A673 (cell line): ENCODE results near the gene C17orf100. TPM values are rescaled to one million over a fixed set of nuclear protein-coding genes. Genes with fewer than 3 reads are reported as not detected.

ENCODE experiments used
- BruUV-seq: library from RNA; stranded (reverse); fragments of 400-500 nt; replicated peaks from 2 replicates; lab custom pipeline; 2021; lab: Mats Ljungman, UMichigan
- CTCF ChIA-PET: fragments of 300-600 bp; sonication (Branson Sonifier 250); formaldehyde crosslinking; loops from one replicate; lab custom pipeline; 2022; ENCODE audit warnings: antibody characterized with exemption; lab: Charles Lee
- POLR2A ChIA-PET: fragments of 300-600 bp; sonication (Branson Sonifier 250); formaldehyde crosslinking; loops from one replicate; lab custom pipeline; 2022; ENCODE audit warnings: antibody characterized with exemption; ENCODE audit not compliant: low non-redundant PET; lab: Charles Lee
- DNase-seq: peaks from one replicate; pipeline ENCODE4 v3.0.0-alpha.2; 2015; ENCODE audit warnings: low spot score
- H3K27ac ChIP-seq: fragments of 200-600 bp; sonication (generic); 2 replicates; pipeline ENCODE4 v1.5.1; 2016; ENCODE audit warnings: mixed run types, low read depth, mild to moderate bottlenecking, mixed read lengths, antibody characterized with exemption, low read length; ENCODE audit not compliant: poor library complexity, severe bottlenecking
- H3K27me3 ChIP-seq: fragments of 200-600 bp; sonication (generic); replicated peaks from 2 replicates; pipeline ENCODE4 v1.6.1; 2017; ENCODE audit warnings: mixed run types, low read depth, mild to moderate bottlenecking, mixed read lengths, antibody characterized with exemption, low read length; ENCODE audit not compliant: insufficient read depth, poor library complexity
- H3K36me3 ChIP-seq: fragments of 200-600 bp; sonication (generic); 2 replicates; pipeline ENCODE4 v1.6.1; 2016; ENCODE audit warnings: mixed run types, mild to moderate bottlenecking, mixed read lengths, antibody characterized with exemption, low read length; ENCODE audit not compliant: insufficient read depth, poor library complexity, severe bottlenecking
- H3K4me1 ChIP-seq: fragments of 200-600 bp; sonication (generic); 2 replicates; pipeline ENCODE4 v1.6.1; 2017; ENCODE audit warnings: mixed run types, mild to moderate bottlenecking, mixed read lengths, antibody characterized with exemption, low read length; ENCODE audit not compliant: insufficient read depth, poor library complexity, severe bottlenecking
- H3K4me3 ChIP-seq: fragments of 200-600 bp; sonication (generic); 2 replicates; pipeline ENCODE4 v1.5.1; 2016; ENCODE audit warnings: low read depth, mixed run types, mild to moderate bottlenecking, mixed read lengths, low read length; ENCODE audit not compliant: poor library complexity, severe bottlenecking
- H3K9me3 ChIP-seq: fragments of 200-600 bp; sonication (generic); 2 replicates; pipeline ENCODE4 v1.6.1; 2016; ENCODE audit warnings: mixed run types, low read depth, mild to moderate bottlenecking, mixed read lengths, antibody characterized with exemption, low read length; ENCODE audit not compliant: poor library complexity, severe bottlenecking
- EZH2 ChIP-seq: fragments of 200-600 bp; sonication (generic); IDR thresholded peaks from 2 replicates; pipeline ENCODE4 v1.6.1; 2017; ENCODE audit warnings: borderline replicate concordance, low read depth, mild to moderate bottlenecking, mixed read lengths, antibody characterized with exemption, low read length; ENCODE audit not compliant: poor library complexity, severe bottlenecking
- intact Hi-C: fragments of 100-400 bp; cut with micrococcal nuclease; formaldehyde crosslinking; loops from one replicate; pipeline ENCODE4 v1.10.0; 2022; ENCODE audit not compliant: unreplicated experiment
- total RNA-seq: library from RNA; stranded (reverse); gene quantifications from 2 replicates; pipeline ENCODE4 v1.2.3, GENCODE V29; 2021
- TF ChIP-seq, protein P1 (sequence below): fragments of 300-800, 200-600 bp; sonication (generic); conservative IDR thresholded peaks from 2 replicates; pipeline ENCODE4 v1.5.1; 2017; ENCODE audit warnings: low read depth, mild to moderate bottlenecking, antibody characterized with exemption, low read length, moderate library complexity, mixed read lengths

The C17orf100 gene
- total RNA-seq, 1 experiment from 2014 or later, result 3.1 TPM

DNA sequence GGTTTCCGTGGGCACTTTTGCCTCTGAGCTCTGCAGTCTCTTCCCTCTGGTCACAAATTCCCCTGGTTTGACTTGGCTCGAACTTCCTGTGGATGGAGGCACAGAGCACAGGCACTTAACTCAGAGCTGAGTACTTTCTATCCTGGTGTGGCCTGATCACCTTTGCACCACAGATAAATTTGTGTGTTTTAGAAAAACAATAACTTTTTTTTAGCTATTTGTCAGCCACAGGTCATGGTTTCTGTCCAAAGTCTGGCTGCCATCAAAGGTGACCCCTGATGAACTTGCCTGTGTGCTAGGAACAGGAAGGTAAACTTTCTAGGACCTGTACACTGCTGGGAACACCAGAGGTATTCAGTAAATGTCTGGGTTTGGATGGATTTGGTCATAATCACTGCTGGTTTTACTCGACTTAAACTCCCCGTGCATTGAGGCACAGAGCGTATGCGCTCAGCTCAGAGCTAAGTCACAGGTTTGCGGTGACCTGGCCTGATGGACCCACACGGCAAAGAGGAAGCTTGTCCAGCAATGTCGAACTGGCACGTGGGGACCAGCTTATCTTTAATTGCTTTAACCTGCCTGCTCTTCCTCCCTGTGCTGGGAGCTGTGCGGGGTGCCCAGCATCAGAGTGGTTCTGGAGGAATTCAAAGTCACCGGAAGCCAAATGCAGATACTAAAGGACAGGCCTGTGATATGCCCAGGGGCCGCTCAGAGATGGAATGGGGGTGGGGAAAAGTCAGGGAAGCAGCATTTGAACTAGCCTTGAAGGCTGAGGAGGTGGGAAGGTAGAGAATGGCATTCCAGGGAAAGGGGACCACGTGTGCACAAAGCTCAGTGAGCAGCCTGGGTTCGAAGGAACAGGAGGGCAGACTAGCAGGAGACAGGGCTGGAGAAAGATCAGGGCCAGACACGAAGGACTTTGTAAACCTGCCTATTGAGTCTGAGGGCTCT, 48.7 kb downstream of the C17orf100 start:
- no TSS peak for BruUV-seq
- Histone ChIP-seq H3K27ac (no peak overlapping the region), H3K4me3 (no peak overlapping the region), H3K27me3 (no peaks in the 10 kb centered on the region), H3K4me1 (no peaks in the 10 kb centered on the region), H3K36me3 (no peaks in the 10 kb centered on the region), H3K9me3 (no peaks in the 10 kb centered on the region)
- TF ChIP-seq EZH2, result no peak
- TF ChIP-seq, protein P1, sequence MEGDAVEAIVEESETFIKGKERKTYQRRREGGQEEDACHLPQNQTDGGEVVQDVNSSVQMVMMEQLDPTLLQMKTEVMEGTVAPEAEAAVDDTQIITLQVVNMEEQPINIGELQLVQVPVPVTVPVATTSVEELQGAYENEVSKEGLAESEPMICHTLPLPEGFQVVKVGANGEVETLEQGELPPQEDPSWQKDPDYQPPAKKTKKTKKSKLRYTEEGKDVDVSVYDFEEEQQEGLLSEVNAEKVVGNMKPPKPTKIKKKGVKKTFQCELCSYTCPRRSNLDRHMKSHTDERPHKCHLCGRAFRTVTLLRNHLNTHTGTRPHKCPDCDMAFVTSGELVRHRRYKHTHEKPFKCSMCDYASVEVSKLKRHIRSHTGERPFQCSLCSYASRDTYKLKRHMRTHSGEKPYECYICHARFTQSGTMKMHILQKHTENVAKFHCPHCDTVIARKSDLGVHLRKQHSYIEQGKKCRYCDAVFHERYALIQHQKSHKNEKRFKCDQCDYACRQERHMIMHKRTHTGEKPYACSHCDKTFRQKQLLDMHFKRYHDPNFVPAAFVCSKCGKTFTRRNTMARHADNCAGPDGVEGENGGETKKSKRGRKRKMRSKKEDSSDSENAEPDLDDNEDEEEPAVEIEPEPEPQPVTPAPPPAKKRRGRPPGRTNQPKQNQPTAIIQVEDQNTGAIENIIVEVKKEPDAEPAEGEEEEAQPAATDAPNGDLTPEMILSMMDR, result no peak
- no peak for DNase-seq
- CTCF ChIA-PET, result interaction anchor here (0.6 kb wide), 1 partner anchor 257 kb away, joined by 4 read pairs; no protein-coding TSS in a partner anchor
- POLR2A ChIA-PET, result no interaction called here
- intact Hi-C loops, result no loop called here

DNA sequence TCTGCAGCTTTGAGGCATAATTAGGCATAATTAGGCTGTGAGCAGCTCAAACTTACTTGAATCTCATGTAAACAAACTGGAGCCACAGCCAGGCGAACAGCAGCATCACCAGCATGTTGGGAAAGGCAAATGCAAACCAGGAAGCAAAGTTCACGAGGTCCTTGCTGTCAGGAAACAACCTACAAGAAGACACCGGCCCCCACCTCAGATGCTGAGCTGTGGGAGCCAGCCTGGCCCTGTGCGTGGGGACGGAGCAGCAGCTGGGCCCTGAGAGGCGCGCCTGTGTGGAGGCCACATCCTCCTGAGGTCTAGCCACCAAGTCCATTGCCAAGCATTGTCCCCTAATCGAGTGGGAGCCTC, 49.4 kb downstream of the C17orf100 start:
- no peak for TF ChIP-seq EZH2
- TF ChIP-seq, protein P1, result no peak
- Histone ChIP-seq H3K4me1 (no peaks in the 10 kb centered on the region), H3K9me3 (no peaks in the 10 kb centered on the region), H3K4me3 (no peak overlapping the region), H3K27me3 (no peaks in the 10 kb centered on the region), H3K27ac (no peak overlapping the region), H3K36me3 (no peaks in the 10 kb centered on the region)
- CTCF ChIA-PET, result no interaction called here
- DNase-seq, result no peak
- intact Hi-C loops, result no loop called here
- no TSS peak for BruUV-seq
- POLR2A ChIA-PET, result no interaction called here

DNA sequence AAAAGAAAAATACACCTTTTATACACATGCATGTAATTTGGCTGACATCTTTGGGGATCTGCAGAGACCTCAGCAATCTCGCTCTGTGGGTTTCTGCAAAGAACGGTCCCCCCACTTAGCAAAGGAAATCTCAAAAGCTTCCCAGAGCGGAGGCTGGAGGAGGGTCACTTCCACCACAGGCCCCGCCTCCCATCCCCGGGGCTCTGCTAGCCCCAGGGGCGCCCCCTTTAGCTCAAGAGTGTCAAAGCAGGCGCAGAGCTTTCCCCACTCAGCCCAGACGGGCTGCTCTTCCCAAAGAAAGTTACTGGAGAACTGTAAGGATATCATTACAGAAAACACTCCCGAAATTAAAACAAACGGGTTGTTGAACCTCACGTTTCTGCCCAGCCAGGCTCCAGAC, 50.2 kb downstream of the C17orf100 start:
- no peak overlapping the region for H3K27ac ChIP-seq
- no peak overlapping the region for H3K4me3 ChIP-seq
- no peaks in the 10 kb centered on the region for H3K9me3 ChIP-seq
- intact Hi-C loops, result no loop called here
- ChIA-PET POLR2A (interaction anchor here (0.6 kb wide), 1 partner anchor 32 kb away, joined by 4 read pairs; no protein-coding TSS in a partner anchor), CTCF (interaction anchor here (0.6 to 1.0 kb wide), 3 partner anchors 13 to 122 kb away, joined by 3 to 6 read pairs (median 3); no protein-coding TSS in a partner anchor)
- TF ChIP-seq, protein P1, result peak; percentile 65
- TF ChIP-seq EZH2, result no peak
- no peaks in the 10 kb centered on the region for H3K27me3 ChIP-seq
- no TSS peak for BruUV-seq
- no peaks in the 10 kb centered on the region for H3K4me1 ChIP-seq
- no peaks in the 10 kb centered on the region for H3K36me3 ChIP-seq
- DNase-seq, result peak; percentile 65
